Sciatic nerve (tissue), 2 donors: ENCODE data around the gene CTXND1. TPM values are rescaled to one million over a fixed set of nuclear protein-coding genes. Genes with fewer than 3 reads are reported as not detected.

ENCODE experiments used
- ATAC-seq: fragments of 200-7000 bp; cut with Tn5 transposase; one replicate; pipeline ENCODE4 v1.9.1; 2020; ENCODE audit warnings: mild to moderate bottlenecking, moderate library complexity
- DNase-seq: peaks from one replicate; pipeline ENCODE4 v3.0.0-alpha.2; 2020; ENCODE audit warnings: low spot score
- intact Hi-C: fragments of 100-400 bp; cut with DNase I; formaldehyde crosslinking; loops from one replicate; pipeline ENCODE4 v1.14.2; 2022
- total RNA-seq: library from RNA; stranded (reverse); fragmentation: NEBNext Ultra II Directional; extraction: Animal tissue kit (Norgen Biotek cat#: 25700); gene quantifications from one replicate; pipeline ENCODE4 v1.2.1, GENCODE V29; 2021
- donor health status: DM: no; HTN: no; CAD: no.
- donor health status: DM: no; HTN: no; CAD: no.

Gene CTXND1
- total RNA-seq, 1 donor from 2014 or later: 6.3 TPM

DNA sequence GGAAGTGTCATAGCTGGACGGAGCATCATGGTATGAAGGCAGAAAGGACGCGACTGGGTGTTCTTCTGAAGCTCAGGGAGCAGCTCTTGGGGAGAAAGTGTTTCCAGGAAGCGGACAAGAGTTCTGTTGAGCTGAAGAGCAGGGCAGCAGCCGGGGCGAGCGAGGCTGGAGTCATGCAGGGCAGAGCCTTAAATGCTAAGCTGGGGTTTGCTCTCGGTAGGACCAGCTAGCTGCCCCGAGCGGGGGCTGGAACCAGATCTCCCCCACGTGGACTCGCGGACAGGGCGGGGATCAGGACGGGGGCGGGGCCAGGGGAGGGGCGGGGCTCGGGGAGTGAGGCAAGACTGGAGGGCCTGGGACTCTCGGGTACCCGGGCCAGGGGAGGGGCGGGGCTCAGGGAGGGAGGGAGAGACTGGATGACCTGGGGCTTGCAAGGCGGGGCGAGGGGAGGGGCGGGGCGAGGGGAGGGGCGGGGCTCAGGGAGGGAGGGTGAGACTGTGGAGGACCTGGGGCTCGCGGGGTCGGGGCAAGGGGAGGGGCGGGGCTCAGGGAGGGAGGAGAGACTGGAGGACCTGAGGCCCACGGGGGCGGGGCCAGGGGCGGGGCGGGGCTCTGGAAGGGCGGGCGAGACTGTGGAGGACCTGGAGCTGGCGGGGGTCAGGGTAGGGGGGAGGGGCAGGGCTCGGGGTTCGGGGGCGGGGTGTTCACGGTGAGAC, 99.7 kb downstream of the CTXND1 start:
- DNase-seq (peak; percentile 98), ATAC-seq (peak; percentile 96)
- intact Hi-C loops: loop anchor here (10.0 kb wide), 1 partner anchor 88 kb away; no protein-coding TSS in a partner anchor

DNA sequence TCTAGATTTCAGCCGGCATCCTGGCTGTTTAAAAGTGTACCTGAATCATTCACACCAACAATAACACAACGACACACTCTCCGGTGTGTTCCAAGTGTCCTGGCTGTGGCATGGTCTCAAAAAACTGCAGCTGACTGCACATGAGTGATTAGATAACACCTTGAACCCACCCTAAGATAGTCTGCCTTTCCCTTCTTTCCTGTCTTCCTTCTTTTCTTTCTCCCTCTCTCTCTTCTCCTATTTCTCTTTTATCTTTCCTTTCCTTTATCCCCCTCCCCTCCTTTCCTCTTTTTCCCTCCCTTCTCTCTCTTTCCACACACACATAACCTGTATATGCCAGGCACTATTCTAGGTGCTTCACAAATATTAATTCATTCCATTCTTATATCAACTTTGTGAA, 100.4 kb downstream of the CTXND1 start:
- no peak for DNase-seq
- intact Hi-C loops: loop anchor here (10.0 kb wide), 1 partner anchor 87 kb away; no protein-coding TSS in a partner anchor
- no peak for ATAC-seq

DNA sequence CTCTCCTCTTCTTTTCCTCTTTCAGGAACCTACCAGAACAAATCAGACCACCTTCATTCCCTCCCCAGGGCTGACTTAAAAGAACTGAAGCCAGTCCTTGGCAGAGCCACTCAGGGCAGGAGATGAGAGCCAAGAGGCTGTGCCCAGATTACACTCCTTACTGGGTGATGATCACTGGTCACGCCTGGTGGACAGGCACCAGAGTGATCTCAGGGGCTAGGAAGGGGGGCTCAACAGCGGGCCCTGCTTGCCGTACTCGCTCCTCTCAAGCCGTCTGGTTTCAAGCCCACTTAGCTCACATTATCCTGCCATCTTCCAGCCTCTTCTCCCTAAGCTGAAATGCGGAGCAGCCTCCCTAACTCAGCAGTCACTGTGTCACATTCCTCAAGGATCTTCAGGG, 100.9 kb downstream of the CTXND1 start:
- ATAC-seq (no peak), DNase-seq (no peak)
- intact Hi-C loops: loop anchor here (10.0 kb wide), 1 partner anchor 86 kb away; no protein-coding TSS in a partner anchor

Other genes starting within 250 kb of the CTXND1 start
- 85.3 TPM for gene ZFAND6, start 192.5 kb downstream of the CTXND1 start, total RNA-seq
- gene FAH, start 99.2 kb downstream of the CTXND1 start, total RNA-seq: 21.0 TPM
- gene ARNT2, start 152.2 kb upstream of the CTXND1 start, total RNA-seq: 16.6 TPM